HG03342 (cell line): ENCODE measurements around the gene FBXO10.
A peak's percentile ranks its signal among the peaks of the same experiment; 100 is the strongest.
"Not testable (repeated sequence)": the region's sequence is repeated elsewhere in the genome, so short reads cannot be mapped to it uniquely, and the experiment has no call there.

Experiments used
- ATAC-seq: cut with Tn5 transposase; IDR thresholded peaks from one replicate; pipeline ENCODE4 v1.9.1; 2021; ENCODE audit warnings: mild to moderate bottlenecking, moderate library complexity; ENCODE audit not compliant: unreplicated experiment

FBXO10 gene

GRCh38 chr9:37575921-37576721, at the start of gene FBXO10:
Gene FBXO10, minus strand, starts transcription at chr9:37576380. Its CDS starts 34,612 bp downstream, at chr9:37541768.
- peak; percentile 72 for ATAC-seq

- no peak for ATAC-seq
Observed at GRCh38 chr9:37625758-37626147, 49.6 kb upstream of the FBXO10 start.

- no peak for ATAC-seq
Observed at GRCh38 chr9:37625036-37625757, 49.0 kb upstream of the FBXO10 start.

GRCh38 chr9:37624073-37624472, 47.9 kb upstream of the FBXO10 start:
- no peak for ATAC-seq

GRCh38 chr9:37623267-37623666, 47.1 kb upstream of the FBXO10 start:
- ATAC-seq: no peak

- ATAC-seq: no peak
Observed at GRCh38 chr9:37622462-37622861, 46.3 kb upstream of the FBXO10 start.

GRCh38 chr9:37621273-37622121, 45.3 kb upstream of the FBXO10 start:
- no peak for ATAC-seq

GRCh38 chr9:37620396-37620795, 44.2 kb upstream of the FBXO10 start:
- no peak for ATAC-seq

GRCh38 chr9:37619806-37620205, 43.6 kb upstream of the FBXO10 start:
- ATAC-seq: no peak

GRCh38 chr9:37618817-37619216, 42.6 kb upstream of the FBXO10 start:
- ATAC-seq: no peak

- ATAC-seq: no peak
Observed at GRCh38 chr9:37617832-37618231, 41.7 kb upstream of the FBXO10 start.

- ATAC-seq: no peak
Observed at GRCh38 chr9:37617161-37617560, 41.0 kb upstream of the FBXO10 start.

- no peak for ATAC-seq
Observed at GRCh38 chr9:37611961-37612360, 35.8 kb upstream of the FBXO10 start.

GRCh38 chr9:37611014-37611413, 34.8 kb upstream of the FBXO10 start:
- ATAC-seq: no peak

- no peak for ATAC-seq
Observed at GRCh38 chr9:37609735-37610397, 33.7 kb upstream of the FBXO10 start.

GRCh38 chr9:37608250-37608649, 32.1 kb upstream of the FBXO10 start:
- ATAC-seq: no peak

- ATAC-seq: no peak
Observed at GRCh38 chr9:37604296-37604695, 28.1 kb upstream of the FBXO10 start.

- no peak for ATAC-seq
Observed at GRCh38 chr9:37602817-37603216, 26.6 kb upstream of the FBXO10 start.

- not testable (repeated sequence) for ATAC-seq
Observed at GRCh38 chr9:37602061-37602460, 25.9 kb upstream of the FBXO10 start.

- ATAC-seq: no peak
Observed at GRCh38 chr9:37596504-37596903, 20.3 kb upstream of the FBXO10 start.
